Measurements from ENCODE around the gene PDCD1LG2. TPM values are rescaled to one million over a fixed set of nuclear protein-coding genes. Genes with fewer than 3 reads are reported as not detected.
"Not testable (repeated sequence)": the region's sequence is repeated elsewhere in the genome, so short reads cannot be mapped to it uniquely, and the experiment has no call there.

The PDCD1LG2 gene
- total RNA-seq, 4 donors from 2014 or later, result 0.49 to 2.2 (median 0.99) TPM

GRCh38 chr9:5470816-5471215, 39.5 kb upstream of the PDCD1LG2 start:
- no peak for DNase-seq (ENCODE audit: low spot score in 2 of 2)
- TF ChIP-seq, protein P1, sequence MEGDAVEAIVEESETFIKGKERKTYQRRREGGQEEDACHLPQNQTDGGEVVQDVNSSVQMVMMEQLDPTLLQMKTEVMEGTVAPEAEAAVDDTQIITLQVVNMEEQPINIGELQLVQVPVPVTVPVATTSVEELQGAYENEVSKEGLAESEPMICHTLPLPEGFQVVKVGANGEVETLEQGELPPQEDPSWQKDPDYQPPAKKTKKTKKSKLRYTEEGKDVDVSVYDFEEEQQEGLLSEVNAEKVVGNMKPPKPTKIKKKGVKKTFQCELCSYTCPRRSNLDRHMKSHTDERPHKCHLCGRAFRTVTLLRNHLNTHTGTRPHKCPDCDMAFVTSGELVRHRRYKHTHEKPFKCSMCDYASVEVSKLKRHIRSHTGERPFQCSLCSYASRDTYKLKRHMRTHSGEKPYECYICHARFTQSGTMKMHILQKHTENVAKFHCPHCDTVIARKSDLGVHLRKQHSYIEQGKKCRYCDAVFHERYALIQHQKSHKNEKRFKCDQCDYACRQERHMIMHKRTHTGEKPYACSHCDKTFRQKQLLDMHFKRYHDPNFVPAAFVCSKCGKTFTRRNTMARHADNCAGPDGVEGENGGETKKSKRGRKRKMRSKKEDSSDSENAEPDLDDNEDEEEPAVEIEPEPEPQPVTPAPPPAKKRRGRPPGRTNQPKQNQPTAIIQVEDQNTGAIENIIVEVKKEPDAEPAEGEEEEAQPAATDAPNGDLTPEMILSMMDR (IDR thresholded peaks at IDR 0.05), result no peak
- TF ChIP-seq POLR2A (IDR thresholded peaks at IDR 0.05) (no peak), POLR2AphosphoS5 (IDR thresholded peaks at IDR 0.05) (no peak), EP300 (IDR thresholded peaks at IDR 0.05) (no peak)

DNA sequence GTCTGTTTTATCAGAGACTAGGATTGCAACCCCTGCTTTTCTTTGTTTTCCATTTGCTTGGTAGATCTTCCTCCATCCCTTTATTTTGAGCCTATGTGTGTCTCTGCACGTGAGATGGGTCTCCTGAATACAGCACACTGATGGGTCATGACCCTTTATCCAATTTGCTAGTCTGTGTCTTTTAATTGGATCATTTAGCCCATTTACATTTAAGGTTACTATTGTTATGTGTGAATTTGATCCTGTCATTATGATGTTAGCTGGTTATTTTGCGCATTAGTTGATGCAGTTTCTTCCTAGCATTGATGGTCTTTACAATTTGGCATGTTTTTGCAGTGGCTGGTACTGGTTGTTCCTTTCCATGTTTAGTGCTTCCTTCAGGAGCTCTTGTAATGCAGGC, 34.7 kb upstream of the PDCD1LG2 start:
- H3K9me3 ChIP-seq; H3K27ac ChIP-seq; DNase-seq (ENCODE audit: low spot score in 2 of 2); H3K27me3 ChIP-seq; H3K36me3 ChIP-seq; H3K4me3 ChIP-seq; H3K4me1 ChIP-seq: not testable (repeated sequence)
- 93% methylated on average over 2 of the region's 2 CpGs for WGBS

More at GRCh38 chr9:5470816-5471215, 39.5 kb upstream of the PDCD1LG2 start:
- Histone ChIP-seq H3K4me1 (no peaks in the 10 kb centered on the region), H3K27me3 (no peaks in the 10 kb centered on the region), H3K4me3 (no peak overlapping the region), H3K9me3 (no peaks in the 10 kb centered on the region), H3K27ac (no peak overlapping the region), H3K36me3 (no peaks in the 10 kb centered on the region)
- WGBS, result 89% methylated on average over 3 of the region's 3 CpGs

DNA sequence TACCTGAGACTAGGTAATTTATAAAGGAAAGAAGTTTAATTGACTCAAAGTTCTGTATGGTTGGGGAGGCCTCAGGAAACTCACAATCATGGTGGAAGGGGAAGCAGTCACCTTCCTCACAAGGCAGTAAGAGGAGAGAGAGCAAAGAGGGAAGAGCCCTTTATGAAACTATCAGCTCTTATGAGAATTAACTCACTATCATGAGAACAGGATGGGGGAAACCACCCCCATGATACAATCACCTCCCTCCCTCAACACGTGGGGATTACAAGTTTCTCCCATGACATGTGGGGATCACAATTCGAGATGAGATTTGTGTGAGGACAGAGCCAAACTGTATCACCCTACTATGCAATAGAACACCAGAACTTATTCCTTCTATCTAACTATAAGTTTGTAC, 32.1 kb upstream of the PDCD1LG2 start:
- H3K4me1 ChIP-seq, result no peaks in the 10 kb centered on the region
- no peaks in the 10 kb centered on the region for H3K27me3 ChIP-seq
- no peak overlapping the region for H3K4me3 ChIP-seq
- H3K36me3 ChIP-seq, result no peaks in the 10 kb centered on the region
- no peak overlapping the region for H3K27ac ChIP-seq
- WGBS, result 75% methylated on average over 2 of the region's 2 CpGs
- TF ChIP-seq POLR2A (IDR thresholded peaks at IDR 0.05) (no peak), POLR2AphosphoS5 (IDR thresholded peaks at IDR 0.05) (no peak), EP300 (IDR thresholded peaks at IDR 0.05) (no peak)
- TF ChIP-seq, protein P1 (IDR thresholded peaks at IDR 0.05), result no peak
- no peak for DNase-seq (ENCODE audit: low spot score in 2 of 2)
- no peaks in the 10 kb centered on the region for H3K9me3 ChIP-seq

GRCh38 chr9:5479994-5480694, 30.2 kb upstream of the PDCD1LG2 start:
- H3K4me3 ChIP-seq, result no peak overlapping the region
- H3K9me3 ChIP-seq, result no peaks in the 10 kb centered on the region
- H3K27me3 ChIP-seq, result no peaks in the 10 kb centered on the region
- DNase-seq (ENCODE audit: low spot score in 2 of 2), result no peak
- H3K4me1 ChIP-seq, result no peaks in the 10 kb centered on the region
- no peak overlapping the region for H3K27ac ChIP-seq
- no peaks in the 10 kb centered on the region for H3K36me3 ChIP-seq
- TF ChIP-seq POLR2AphosphoS5 (IDR thresholded peaks at IDR 0.05) (no peak), EP300 (IDR thresholded peaks at IDR 0.05) (no peak), POLR2A (IDR thresholded peaks at IDR 0.05) (no peak)
- TF ChIP-seq, protein P1 (IDR thresholded peaks at IDR 0.05), result no peak
- WGBS, result 86% methylated on average over 3 of the region's 3 CpGs

DNA sequence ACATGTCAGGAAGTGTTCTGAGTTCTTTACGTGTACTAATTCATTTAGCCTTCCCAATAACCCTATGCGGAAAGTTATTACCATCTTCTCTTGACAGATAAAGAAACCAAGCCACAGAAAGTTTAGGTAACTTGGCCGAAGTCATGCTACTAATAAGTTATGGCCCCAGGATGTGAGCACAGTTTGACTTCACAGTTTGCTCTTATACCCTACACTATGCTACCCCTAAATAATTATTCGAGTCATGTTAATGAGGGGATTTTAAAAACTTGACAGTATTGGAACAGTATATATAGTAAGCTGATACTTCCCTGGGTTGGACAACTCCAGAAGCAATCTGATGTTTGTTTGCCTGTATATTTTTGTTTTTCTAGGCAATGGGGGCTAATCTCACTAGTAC, 29.4 kb upstream of the PDCD1LG2 start:
- H3K27ac ChIP-seq, result no peak overlapping the region
- no peak overlapping the region for H3K4me3 ChIP-seq
- no peaks in the 10 kb centered on the region for H3K9me3 ChIP-seq
- H3K27me3 ChIP-seq, result no peaks in the 10 kb centered on the region
- no peaks in the 10 kb centered on the region for H3K36me3 ChIP-seq
- no peak for TF ChIP-seq EP300 (IDR thresholded peaks at IDR 0.05)
- TF ChIP-seq, protein P1 (IDR thresholded peaks at IDR 0.05), result no peak
- TF ChIP-seq POLR2AphosphoS5 (IDR thresholded peaks at IDR 0.05), result no peak
- TF ChIP-seq POLR2A (IDR thresholded peaks at IDR 0.05), result no peak
- no peak for DNase-seq (ENCODE audit: low spot score in 2 of 2)
- no peaks in the 10 kb centered on the region for H3K4me1 ChIP-seq
- WGBS, result 88% methylated on average over 4 of the region's 4 CpGs
